Measurements from ENCODE around the gene FAR2. TPM values are rescaled to one million over a fixed set of nuclear protein-coding genes. Genes with fewer than 3 reads are reported as not detected.
"Not testable (repeated sequence)": the region's sequence is repeated elsewhere in the genome, so short reads cannot be mapped to it uniquely, and the experiment has no call there.

FAR2 gene
- total and polyA plus RNA-seq, 2 experiments from 2014 or later, result 2.1 to 3.6 TPM

GRCh38 chr12:29132316-29132715, 16.8 kb upstream of the FAR2 start:
- Histone ChIP-seq H3K27ac (no peak overlapping the region), H2AFZ (0 out of 2 replicates have a peak overlapping the region, but pooled peaks have one; percentile 14), H3K36me3 (ENCODE audit: low read depth) (no peaks in the 10 kb centered on the region), H3K4me2 (ENCODE audit: unreplicated experiment) (no peak overlapping the region), H3K4me3 (no peak overlapping the region), H3K79me2 (ENCODE audit: insufficient read depth) (no peaks in the 10 kb centered on the region), H3K4me1 (ENCODE audit: insufficient read depth) (no peaks in the 10 kb centered on the region), H3F3A (ENCODE audit: insufficient read depth) (no peaks in the 10 kb centered on the region), H4K20me1 (ENCODE audit: insufficient read depth) (no peaks in the 10 kb centered on the region), H3K9me3 (ENCODE audit: low read depth) (no peaks in the 10 kb centered on the region), H3K9me2 (ENCODE audit: insufficient read depth) (no peaks in the 10 kb centered on the region), H3K9ac (no peak overlapping the region), H3K27me3 (replicated peaks; ENCODE audit: insufficient read depth) (no peaks in the 10 kb centered on the region)
- DNase-seq, result no peak
- in situ Hi-C loops (cut with MboI), result no loop called here
- TF ChIP-seq EZH2phosphoT487 (IDR thresholded peaks at IDR 0.05; ENCODE audit: insufficient read depth, low read depth) (no peak), EZH2 (IDR thresholded peaks at IDR 0.05; ENCODE audit: insufficient read depth, poor library complexity, severe bottlenecking) (no peak)
- WGBS, 2 experiments (ENCODE audit: low coverage in 1 of 2, low lambda C conversion rate in 2 of 2, missing lambda C conversion rate in 2 of 2), result 81 to 88% methylated on average over 6 of the region's 6 CpGs

GRCh38 chr12:29133181-29133580, 15.9 kb upstream of the FAR2 start:
- H3K4me3 ChIP-seq, result no peak overlapping the region
- no peak overlapping the region for H3K27ac ChIP-seq
- DNase-seq, result no peak
- H3K9me2 ChIP-seq (ENCODE audit: insufficient read depth), result no peaks in the 10 kb centered on the region
- H2AFZ ChIP-seq, result no peak overlapping the region
- TF ChIP-seq EZH2phosphoT487 (IDR thresholded peaks at IDR 0.05; ENCODE audit: insufficient read depth, low read depth), result no peak
- TF ChIP-seq EZH2 (IDR thresholded peaks at IDR 0.05; ENCODE audit: insufficient read depth, poor library complexity, severe bottlenecking), result no peak
- WGBS, 2 experiments (ENCODE audit: low coverage in 1 of 2, low lambda C conversion rate in 2 of 2, missing lambda C conversion rate in 2 of 2), result 78% methylated on average over 2 of the region's 2 CpGs
- no peak overlapping the region for H3K9ac ChIP-seq
- no peaks in the 10 kb centered on the region for H3K9me3 ChIP-seq (ENCODE audit: low read depth)
- in situ Hi-C loops (cut with MboI), result no loop called here
- H3K27me3 ChIP-seq (replicated peaks; ENCODE audit: insufficient read depth), result no peaks in the 10 kb centered on the region
- H3K79me2 ChIP-seq (ENCODE audit: insufficient read depth), result no peaks in the 10 kb centered on the region
- no peak overlapping the region for H3K4me2 ChIP-seq (ENCODE audit: unreplicated experiment)
- H4K20me1 ChIP-seq (ENCODE audit: insufficient read depth), result no peaks in the 10 kb centered on the region
- no peaks in the 10 kb centered on the region for H3K4me1 ChIP-seq (ENCODE audit: insufficient read depth)
- no peaks in the 10 kb centered on the region for H3F3A ChIP-seq (ENCODE audit: insufficient read depth)
- H3K36me3 ChIP-seq (ENCODE audit: low read depth), result no peaks in the 10 kb centered on the region

GRCh38 chr12:29133680-29134079, 15.4 kb upstream of the FAR2 start:
- Histone ChIP-seq H3K4me2 (ENCODE audit: unreplicated experiment) (no peak overlapping the region), H3F3A (ENCODE audit: insufficient read depth) (no peaks in the 10 kb centered on the region), H3K27me3 (replicated peaks; ENCODE audit: insufficient read depth) (no peaks in the 10 kb centered on the region), H3K27ac (no peak overlapping the region), H3K79me2 (ENCODE audit: insufficient read depth) (no peaks in the 10 kb centered on the region), H4K20me1 (ENCODE audit: insufficient read depth) (no peaks in the 10 kb centered on the region), H3K36me3 (ENCODE audit: low read depth) (no peaks in the 10 kb centered on the region), H3K9ac (no peak overlapping the region), H2AFZ (no peak overlapping the region), H3K4me3 (no peak overlapping the region), H3K9me2 (ENCODE audit: insufficient read depth) (no peaks in the 10 kb centered on the region), H3K9me3 (ENCODE audit: low read depth) (no peaks in the 10 kb centered on the region), H3K4me1 (ENCODE audit: insufficient read depth) (no peaks in the 10 kb centered on the region)
- TF ChIP-seq EZH2 (IDR thresholded peaks at IDR 0.05; ENCODE audit: insufficient read depth, poor library complexity, severe bottlenecking) (no peak), EZH2phosphoT487 (IDR thresholded peaks at IDR 0.05; ENCODE audit: insufficient read depth, low read depth) (no peak)
- 48 to 55% methylated on average over 4 of the region's 4 CpGs for WGBS, 2 experiments (ENCODE audit: low coverage in 1 of 2, low lambda C conversion rate in 2 of 2, missing lambda C conversion rate in 2 of 2)
- no peak for DNase-seq
- in situ Hi-C loops (cut with MboI), result no loop called here

GRCh38 chr12:29138256-29138655, 10.8 kb upstream of the FAR2 start:
- H3K27me3 ChIP-seq (replicated peaks; ENCODE audit: insufficient read depth); H3K79me2 ChIP-seq (ENCODE audit: insufficient read depth); H3K4me1 ChIP-seq (ENCODE audit: insufficient read depth); H3K36me3 ChIP-seq (ENCODE audit: low read depth); H3K9me2 ChIP-seq (ENCODE audit: insufficient read depth); in situ Hi-C loops (cut with MboI); H3K4me3 ChIP-seq; H3K9ac ChIP-seq; H4K20me1 ChIP-seq (ENCODE audit: insufficient read depth); H3F3A ChIP-seq (ENCODE audit: insufficient read depth); H3K4me2 ChIP-seq (ENCODE audit: unreplicated experiment); H2AFZ ChIP-seq; DNase-seq; H3K27ac ChIP-seq; H3K9me3 ChIP-seq (ENCODE audit: low read depth): not testable (repeated sequence)
- 66 to 83% methylated on average over 3 of the region's 3 CpGs for WGBS, 2 experiments (ENCODE audit: low coverage in 1 of 2, low lambda C conversion rate in 2 of 2, missing lambda C conversion rate in 2 of 2)

GRCh38 chr12:29138855-29139254, 10.2 kb upstream of the FAR2 start:
- WGBS, 2 experiments (ENCODE audit: low coverage in 1 of 2, low lambda C conversion rate in 2 of 2, missing lambda C conversion rate in 2 of 2), result 30 to 40% methylated on average over 4 of the region's 4 CpGs
- DNase-seq; H3K9me2 ChIP-seq (ENCODE audit: insufficient read depth); H3K27me3 ChIP-seq (replicated peaks; ENCODE audit: insufficient read depth); H2AFZ ChIP-seq; H3K79me2 ChIP-seq (ENCODE audit: insufficient read depth); H4K20me1 ChIP-seq (ENCODE audit: insufficient read depth); in situ Hi-C loops (cut with MboI); H3K4me1 ChIP-seq (ENCODE audit: insufficient read depth); H3F3A ChIP-seq (ENCODE audit: insufficient read depth); H3K4me3 ChIP-seq; H3K36me3 ChIP-seq (ENCODE audit: low read depth); H3K9ac ChIP-seq; H3K27ac ChIP-seq; H3K9me3 ChIP-seq (ENCODE audit: low read depth); H3K4me2 ChIP-seq (ENCODE audit: unreplicated experiment): not testable (repeated sequence)
